Left ventricle myocardium inferior (tissue), 1 donor: ENCODE measurements around the gene PRDM7. TPM values are rescaled to one million over a fixed set of nuclear protein-coding genes. Genes with fewer than 3 reads are reported as not detected.
A peak's percentile ranks its signal among the peaks of the same experiment; 100 is the strongest.

Experiments
- DNase-seq: peaks from one replicate; pipeline ENCODE4 v3.0.0-alpha.2; 2020
- H3K27ac ChIP-seq: fragments of 200-600 bp; replicated peaks from 2 replicates; pipeline ENCODE4 v1.8.0; 2021
- H3K27me3 ChIP-seq: fragments of 200-600 bp; 2 replicates; pipeline ENCODE4 v1.8.0; 2021; ENCODE audit warnings: low read depth
- H3K36me3 ChIP-seq: fragments of 200-600 bp; 2 replicates; pipeline ENCODE4 v1.8.0; 2021
- H3K4me1 ChIP-seq: fragments of 200-600 bp; 2 replicates; pipeline ENCODE4 v1.8.0; 2021
- H3K4me3 ChIP-seq: fragments of 200-600 bp; 2 replicates; pipeline ENCODE4 v1.8.0; 2021; ENCODE audit warnings: mild to moderate bottlenecking, moderate library complexity
- H3K9me3 ChIP-seq: fragments of 200-600 bp; replicated peaks from 2 replicates; pipeline ENCODE4 v1.8.0; 2021
- CTCF ChIP-seq: fragments of 200-600 bp; IDR thresholded peaks from 2 replicates; pipeline ENCODE4 v1.8.0; 2021; ENCODE audit warnings: antibody characterized with exemption, mild to moderate bottlenecking, borderline replicate concordance
- intact Hi-C: fragments of 100-400 bp; cut with micrococcal nuclease; formaldehyde crosslinking; loops from one replicate; pipeline ENCODE4 v1.11.0; 2022
- total RNA-seq: library from RNA; stranded (reverse); fragmentation: NEBNext Ultra II Directional; extraction: Animal tissue kit (Norgen Biotek cat#: 25700); gene quantifications from one replicate; pipeline ENCODE4 v1.2.1, GENCODE V29; 2021
- donor health status: DM: no; HTN: yes; CAD: no; lungs with severe emphysema.

Gene PRDM7
- total RNA-seq, 1 donor from 2014 or later = not detected

DNA sequence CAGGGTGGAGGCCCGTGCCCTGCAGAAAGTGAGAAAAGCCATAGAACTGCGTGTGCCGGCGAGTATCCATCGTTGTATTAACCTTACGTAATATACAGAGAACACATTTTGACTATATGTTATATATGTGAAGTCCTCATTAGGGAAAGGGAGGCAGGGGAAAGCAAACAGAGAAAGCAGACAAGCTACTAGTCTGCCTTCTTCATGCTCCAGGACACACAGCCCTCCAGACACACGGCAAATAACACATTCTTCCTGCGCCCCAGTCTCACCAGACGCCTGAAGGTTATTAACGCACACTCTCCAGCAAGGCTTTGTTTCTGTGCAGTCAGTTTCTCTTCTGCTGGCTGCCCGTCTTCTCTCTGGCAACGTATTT is 28.8 kb downstream of the PRDM7 start:
- no peak overlapping the region for H3K27ac ChIP-seq
- no peak for DNase-seq
- H3K36me3 ChIP-seq = peaks cover 7% of the 10 kb centered on the region
- intact Hi-C loops = no loop called here
- H3K4me1 ChIP-seq = peaks cover 13% of the 10 kb centered on the region
- peaks cover 17% of the 10 kb centered on the region for H3K27me3 ChIP-seq
- H3K9me3 ChIP-seq = peaks cover 2% of the 10 kb centered on the region
- H3K4me3 ChIP-seq = no peak overlapping the region
- no peak for TF ChIP-seq CTCF

GRCh38 chr16:90047714-90048346 is 29.3 kb downstream of the PRDM7 start:
- Histone ChIP-seq H3K9me3 (no peaks in the 10 kb centered on the region), H3K4me1 (peaks cover 13% of the 10 kb centered on the region), H3K27me3 (peaks cover 17% of the 10 kb centered on the region), H3K27ac (no peak overlapping the region), H3K4me3 (peak overlapping the region; percentile 58), H3K36me3 (peaks cover 12% of the 10 kb centered on the region)
- DNase-seq = no peak
- intact Hi-C loops = no loop called here
- TF ChIP-seq CTCF = no peak

- peaks cover 13% of the 10 kb centered on the region for H3K4me1 ChIP-seq
- peaks cover 19% of the 10 kb centered on the region for H3K36me3 ChIP-seq
- intact Hi-C loops = no loop called here
- H3K4me3 ChIP-seq = peak overlapping the region; percentile 58
- peaks cover 17% of the 10 kb centered on the region for H3K27me3 ChIP-seq
- peak; percentile 65 for DNase-seq
- TF ChIP-seq CTCF = no peak
- H3K27ac ChIP-seq = no peak overlapping the region
- H3K9me3 ChIP-seq = no peaks in the 10 kb centered on the region
These were observed 30.0 kb downstream of the PRDM7 start for GRCh38 chr16:90046971-90047713.

GRCh38 chr16:90046122-90046970 is 30.8 kb downstream of the PRDM7 start:
- intact Hi-C loops = no loop called here
- H3K9me3 ChIP-seq = no peaks in the 10 kb centered on the region
- no peak for DNase-seq
- H3K4me3 ChIP-seq = peak overlapping the region; percentile 58
- no peak overlapping the region for H3K27ac ChIP-seq
- H3K36me3 ChIP-seq = peaks cover 26% of the 10 kb centered on the region
- TF ChIP-seq CTCF = no peak
- peaks cover 13% of the 10 kb centered on the region for H3K4me1 ChIP-seq
- H3K27me3 ChIP-seq = peaks cover 17% of the 10 kb centered on the region

GRCh38 chr16:90044111-90044551 is 33.0 kb downstream of the PRDM7 start:
- H3K4me3 ChIP-seq = no peak overlapping the region
- no peak overlapping the region for H3K27ac ChIP-seq
- intact Hi-C loops = no loop called here
- H3K4me1 ChIP-seq = peaks cover 13% of the 10 kb centered on the region
- no peak for TF ChIP-seq CTCF
- H3K27me3 ChIP-seq = peaks cover 17% of the 10 kb centered on the region
- peaks cover 48% of the 10 kb centered on the region for H3K36me3 ChIP-seq
- DNase-seq = no peak
- H3K9me3 ChIP-seq = no peaks in the 10 kb centered on the region
